Activated naive CD4-positive, alpha-beta T cell treated with anti-CD3 and anti-CD28 coated beads, Interleukin-2, amount 50 U/mL, for 72 hours (primary cell): ENCODE measurements around the gene PKD2L1. TPM values are rescaled to one million over a fixed set of nuclear protein-coding genes. Genes with fewer than 3 reads are reported as not detected.
"Not testable (repeated sequence)": the region's sequence is repeated elsewhere in the genome, so short reads cannot be mapped to it uniquely, and the experiment has no call there.

Source experiments
- ATAC-seq, 2 donors: fragments of 150-1000 bp; cut with Tn5 transposase; 2 replicates each; pipeline ENCODE4 v1.10.0; 2021; ENCODE audit warnings: mild to moderate bottlenecking in 2 of 2, moderate library complexity in 2 of 2
- DNase-seq, 2 donors: peaks; one replicate each; pipeline ENCODE4 v3.0.0; 2021 to 2022; ENCODE audit warnings: low spot score in 2 of 2
- H3K27ac Mint-ChIP-seq, 2 donors: one replicate each; pipeline ENCODE4 v1.8.0; 2022; ENCODE audit warnings: mild to moderate bottlenecking in 2 of 2, mixed read lengths in 2 of 2
- H3K36me3 Mint-ChIP-seq, 2 donors: one replicate each; pipeline ENCODE4 v1.8.0; 2022; ENCODE audit warnings: mixed read lengths in 2 of 2
- H3K9me3 Mint-ChIP-seq, 2 donors: one replicate each; pipeline ENCODE4 v1.8.0; 2022; ENCODE audit warnings: mixed read lengths in 2 of 2
- total RNA-seq, 2 donors: library from RNA; stranded (reverse); gene quantifications; one replicate each; pipeline ENCODE4 v1.2.3, GENCODE V29; 2022

Gene PKD2L1
- total RNA-seq, 2 donors from 2014 or later, result 0.10 TPM; not detected in 1

- DNase-seq, result no peak
- Mint-ChIP-seq H3K36me3 (no peaks in the 10 kb centered on the region), H3K27ac (no peak overlapping the region), H3K9me3 (no peaks in the 10 kb centered on the region)
- no peak for ATAC-seq
Observed at GRCh38 chr10:100318207-100318606, 11.8 kb downstream of the PKD2L1 start.

- H3K27ac Mint-ChIP-seq, result no peak overlapping the region
- no peaks in the 10 kb centered on the region for H3K36me3 Mint-ChIP-seq
- ATAC-seq, result no peak
- DNase-seq, result no peak
- no peaks in the 10 kb centered on the region for H3K9me3 Mint-ChIP-seq
Observed at GRCh38 chr10:100315615-100316014, 14.4 kb downstream of the PKD2L1 start.

- no peaks in the 10 kb centered on the region for H3K9me3 Mint-ChIP-seq
- H3K36me3 Mint-ChIP-seq, result no peaks in the 10 kb centered on the region
- DNase-seq (no peak), ATAC-seq (no peak)
- no peak overlapping the region for H3K27ac Mint-ChIP-seq
Observed at GRCh38 chr10:100311298-100311697, 18.7 kb downstream of the PKD2L1 start.

- ATAC-seq (peak in 1 of 2 donors; percentile 31), DNase-seq (no peak)
- no peak overlapping the region for H3K27ac Mint-ChIP-seq
- no peaks in the 10 kb centered on the region for H3K36me3 Mint-ChIP-seq
- H3K9me3 Mint-ChIP-seq, result no peaks in the 10 kb centered on the region
Observed at GRCh38 chr10:100307684-100308083, 22.3 kb downstream of the PKD2L1 start.

- Mint-ChIP-seq H3K27ac (no peak overlapping the region), H3K36me3 (no peaks in the 10 kb centered on the region), H3K9me3 (no peaks in the 10 kb centered on the region)
- ATAC-seq (no peak), DNase-seq (no peak)
Observed at GRCh38 chr10:100306861-100307260, 23.2 kb downstream of the PKD2L1 start.

DNA sequence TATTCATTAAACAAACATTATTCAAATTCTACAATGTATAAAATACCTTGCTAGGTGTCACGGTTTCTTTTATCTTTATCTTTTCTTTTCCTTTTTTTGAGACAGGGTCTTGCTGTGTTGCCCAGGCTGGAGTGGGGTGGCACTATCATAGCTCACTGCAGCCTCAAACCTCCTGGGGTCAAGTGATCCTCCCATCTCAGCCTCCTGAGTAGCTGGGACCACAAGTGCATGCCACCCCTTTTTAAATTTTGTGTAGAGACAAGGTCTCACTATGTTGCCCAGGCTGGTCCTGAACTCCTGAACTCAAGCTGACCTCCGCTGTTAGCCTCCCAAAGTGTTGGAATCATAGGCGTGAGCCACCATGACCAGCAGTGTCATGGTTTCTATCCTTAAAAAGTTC lies 25.6 kb downstream of the PKD2L1 start:
- Mint-ChIP-seq H3K36me3 (no peaks in the 10 kb centered on the region), H3K9me3 (no peaks in the 10 kb centered on the region), H3K27ac (no peak overlapping the region)
- no peak for ATAC-seq
- DNase-seq, result no peak

GRCh38 chr10:100303724-100304319 lies 26.2 kb downstream of the PKD2L1 start:
- no peaks in the 10 kb centered on the region for H3K9me3 Mint-ChIP-seq
- ATAC-seq (no peak), DNase-seq (no peak)
- no peak overlapping the region for H3K27ac Mint-ChIP-seq
- no peaks in the 10 kb centered on the region for H3K36me3 Mint-ChIP-seq

DNA sequence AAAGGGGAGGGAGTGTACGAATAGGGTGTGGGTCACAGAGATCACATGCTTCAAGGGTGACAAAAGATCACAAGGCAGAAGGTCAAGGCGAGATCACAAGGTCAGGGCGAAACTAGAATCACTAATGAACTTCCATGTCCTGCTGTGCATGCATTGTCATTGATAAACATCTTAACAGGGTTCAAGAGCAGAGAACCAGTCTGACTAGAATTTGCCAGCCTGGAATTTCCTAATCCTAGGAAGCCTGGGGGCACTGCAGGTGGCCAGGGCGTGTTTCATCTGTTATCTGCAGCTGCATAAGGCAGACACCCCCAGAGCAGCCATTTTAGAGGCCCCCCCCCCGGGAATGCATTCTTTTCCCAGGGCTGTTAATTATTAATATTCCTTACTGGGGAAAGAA lies 28.9 kb downstream of the PKD2L1 start:
- H3K9me3 Mint-ChIP-seq, H3K36me3 Mint-ChIP-seq, DNase-seq, ATAC-seq, H3K27ac Mint-ChIP-seq: not testable (repeated sequence)

DNA sequence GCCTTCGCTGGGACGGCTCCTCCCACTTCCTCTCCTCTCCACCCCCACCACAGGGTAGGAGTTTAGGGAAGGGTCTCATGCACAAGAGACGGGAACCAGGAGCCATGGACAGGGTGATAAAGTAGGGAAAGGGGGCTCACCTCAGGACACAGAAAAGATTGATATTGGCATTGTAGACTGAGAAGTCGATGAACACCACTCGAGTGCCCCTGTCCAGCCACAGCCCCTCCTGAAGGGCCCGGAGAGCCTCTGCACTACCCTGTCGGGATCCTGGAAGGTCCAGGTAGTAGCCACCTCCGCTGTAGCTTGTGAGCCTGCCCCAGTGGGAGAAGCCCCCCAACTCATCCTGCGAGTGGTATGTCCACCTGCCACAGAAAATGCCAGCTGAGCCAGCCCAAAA lies 32.8 kb downstream of the PKD2L1 start:
- ATAC-seq, result no peak
- Mint-ChIP-seq H3K9me3 (no peaks in the 10 kb centered on the region), H3K27ac (no peak overlapping the region), H3K36me3 (no peaks in the 10 kb centered on the region)
- no peak for DNase-seq

DNA sequence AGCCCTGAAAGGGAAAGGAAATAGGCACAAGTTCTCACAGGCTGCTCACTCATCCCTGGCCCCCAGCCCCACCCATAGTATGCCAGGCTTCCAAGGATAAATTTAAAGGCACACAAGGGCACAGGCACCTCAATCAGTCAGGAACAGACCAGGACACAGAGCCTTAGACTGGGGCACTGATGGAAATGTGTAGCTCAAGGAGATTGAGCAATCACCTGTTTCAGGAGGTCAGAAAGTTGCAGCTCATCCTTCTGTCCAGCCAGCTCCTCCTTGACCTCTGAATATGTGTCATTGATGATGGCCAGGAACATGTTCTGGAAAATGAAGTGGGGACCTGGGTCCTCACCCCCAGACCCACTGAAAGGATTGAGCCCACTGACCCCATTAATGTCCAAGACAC lies 37.0 kb downstream of the PKD2L1 start:
- DNase-seq (no peak), ATAC-seq (no peak)
- no peaks in the 10 kb centered on the region for H3K36me3 Mint-ChIP-seq
- no peaks in the 10 kb centered on the region for H3K9me3 Mint-ChIP-seq
- no peak overlapping the region for H3K27ac Mint-ChIP-seq

- H3K9me3 Mint-ChIP-seq, ATAC-seq, H3K27ac Mint-ChIP-seq, H3K36me3 Mint-ChIP-seq, DNase-seq: not testable (repeated sequence)
Observed at GRCh38 chr10:100292300-100292699, 37.7 kb downstream of the PKD2L1 start.

- no peak for ATAC-seq
- H3K9me3 Mint-ChIP-seq, result no peaks in the 10 kb centered on the region
- DNase-seq, result no peak
- H3K27ac Mint-ChIP-seq, result no peak overlapping the region
- H3K36me3 Mint-ChIP-seq, result peaks cover 1% of the 10 kb centered on the region in 2 donors
Observed at GRCh38 chr10:100291356-100291755, 38.7 kb downstream of the PKD2L1 start.

DNA sequence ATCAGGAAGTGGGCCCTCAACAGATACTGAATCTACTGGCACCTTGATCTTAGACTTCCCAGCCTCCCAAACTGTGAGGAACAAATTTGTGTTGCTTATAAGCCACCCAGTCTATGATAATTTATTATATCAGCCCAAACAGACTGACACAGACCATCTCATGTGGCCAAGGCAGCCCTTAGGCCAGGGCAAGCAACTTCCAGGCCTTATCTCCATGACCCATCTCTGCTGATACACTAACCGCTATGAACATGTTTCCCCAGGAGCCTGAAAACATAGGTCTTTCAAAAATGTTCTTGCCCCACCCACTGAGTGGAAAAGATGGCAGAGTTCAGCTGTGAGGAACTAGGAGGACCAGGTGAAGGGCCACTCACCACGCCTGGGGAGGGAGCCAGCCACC lies 40.4 kb downstream of the PKD2L1 start:
- H3K27ac Mint-ChIP-seq, result no peak overlapping the region
- no peaks in the 10 kb centered on the region for H3K9me3 Mint-ChIP-seq
- ATAC-seq (no peak), DNase-seq (no peak)
- H3K36me3 Mint-ChIP-seq, result peaks cover 12 to 14% of the 10 kb centered on the region in 2 donors

DNA sequence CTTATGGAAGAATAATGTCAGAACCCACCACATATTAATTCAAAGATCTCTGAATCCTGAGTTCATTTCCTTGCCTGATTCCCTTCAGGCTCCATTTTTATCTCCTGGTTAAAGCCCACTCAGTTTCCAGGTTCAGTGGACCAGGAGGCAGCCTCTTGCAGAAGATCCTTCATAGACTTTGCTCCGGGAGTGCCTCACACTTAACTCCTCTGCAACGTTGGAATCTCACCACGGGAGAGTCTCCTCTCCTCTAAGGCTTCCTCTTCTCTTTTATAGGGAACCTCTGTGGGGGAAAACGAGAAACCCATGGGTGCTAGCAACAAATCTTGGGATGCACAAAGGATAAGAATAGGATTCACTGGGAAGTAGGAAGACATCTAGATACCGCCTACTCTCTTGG lies 41.8 kb downstream of the PKD2L1 start:
- peaks cover 12 to 14% of the 10 kb centered on the region in 2 donors for H3K36me3 Mint-ChIP-seq
- H3K27ac Mint-ChIP-seq, result peak overlapping the region in 1 of 2 donors; percentile 41
- ATAC-seq (no peak), DNase-seq (no peak)
- no peaks in the 10 kb centered on the region for H3K9me3 Mint-ChIP-seq

- Mint-ChIP-seq H3K9me3 (no peaks in the 10 kb centered on the region), H3K27ac (peak overlapping the region; percentile 41 to 100), H3K36me3 (peaks cover 12 to 14% of the 10 kb centered on the region in 2 donors)
- DNase-seq (no peak), ATAC-seq (no peak)
Observed at GRCh38 chr10:100287756-100288155, 42.3 kb downstream of the PKD2L1 start.

- DNase-seq (peak; percentile 93 to 96), ATAC-seq (peak; percentile 82 to 91)
- Mint-ChIP-seq H3K9me3 (no peaks in the 10 kb centered on the region), H3K27ac (peak within 1 kb of the TSS; percentile 100), H3K36me3 (peaks cover 12 to 14% of the 10 kb centered on the region in 2 donors)
Observed at GRCh38 chr10:100286051-100287033, 43.7 kb downstream of the PKD2L1 start, which contains the start of gene BLOC1S2. Gene BLOC1S2, minus strand, starts transcription at chr10:100286680. Its CDS starts 21 bp downstream, at chr10:100286659.

GRCh38 chr10:100285326-100285725 lies 44.7 kb downstream of the PKD2L1 start:
- not testable (repeated sequence) for ATAC-seq, H3K9me3 Mint-ChIP-seq, DNase-seq
- Mint-ChIP-seq H3K27ac (peak overlapping the region; percentile 100), H3K36me3 (peaks cover 12 to 14% of the 10 kb centered on the region in 2 donors)
